HepG2 (cell line): ENCODE measurements around the gene DPM1.

Experiments used
- MEF2D ChIP-seq: sonication (generic); formaldehyde crosslinking; IDR thresholded peaks from 2 replicates; pipeline ENCODE4 v1.5.1; 2020; ENCODE audit warnings: mild to moderate bottlenecking, missing genetic modification reagents
- TF ChIP-seq, protein P1 (sequence below): fragments of 450-650 bp; IDR thresholded peaks from 2 replicates; pipeline ENCODE4 v1.6.1; 2016

DNA sequence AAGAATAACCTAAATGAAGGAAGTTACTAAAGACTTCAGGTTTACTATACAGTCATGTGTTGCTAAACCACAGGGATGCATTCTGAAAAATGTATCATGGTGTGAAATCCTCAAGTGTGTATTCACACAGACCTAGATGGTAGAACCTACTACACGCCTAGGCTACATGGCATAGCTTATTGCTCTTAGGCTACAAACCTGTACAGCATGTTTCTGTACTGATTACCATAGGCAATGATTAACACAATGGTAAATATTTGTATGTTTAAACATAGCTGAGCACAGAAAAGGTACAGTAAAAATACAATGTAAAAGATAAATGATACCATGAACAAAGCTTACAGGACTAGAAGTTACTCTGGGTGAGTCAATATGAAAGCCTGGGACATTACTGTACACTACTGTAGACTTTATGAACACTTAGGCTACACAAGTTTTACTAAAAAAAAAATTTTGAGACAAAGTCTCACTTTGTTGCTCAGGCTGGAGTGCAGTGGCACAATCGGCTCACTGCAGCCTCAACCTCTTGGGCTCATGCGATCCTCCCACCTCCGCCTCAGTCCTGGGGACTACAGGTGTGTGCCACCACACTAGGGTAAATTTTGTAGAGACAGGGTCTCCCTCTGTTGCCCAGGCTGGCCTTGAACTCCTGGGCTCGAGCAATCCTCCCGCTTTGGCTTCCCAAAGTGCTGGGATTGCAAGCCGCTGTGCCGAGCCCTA, 63.1 kb downstream of the DPM1 start:
- TF ChIP-seq, protein P1, sequence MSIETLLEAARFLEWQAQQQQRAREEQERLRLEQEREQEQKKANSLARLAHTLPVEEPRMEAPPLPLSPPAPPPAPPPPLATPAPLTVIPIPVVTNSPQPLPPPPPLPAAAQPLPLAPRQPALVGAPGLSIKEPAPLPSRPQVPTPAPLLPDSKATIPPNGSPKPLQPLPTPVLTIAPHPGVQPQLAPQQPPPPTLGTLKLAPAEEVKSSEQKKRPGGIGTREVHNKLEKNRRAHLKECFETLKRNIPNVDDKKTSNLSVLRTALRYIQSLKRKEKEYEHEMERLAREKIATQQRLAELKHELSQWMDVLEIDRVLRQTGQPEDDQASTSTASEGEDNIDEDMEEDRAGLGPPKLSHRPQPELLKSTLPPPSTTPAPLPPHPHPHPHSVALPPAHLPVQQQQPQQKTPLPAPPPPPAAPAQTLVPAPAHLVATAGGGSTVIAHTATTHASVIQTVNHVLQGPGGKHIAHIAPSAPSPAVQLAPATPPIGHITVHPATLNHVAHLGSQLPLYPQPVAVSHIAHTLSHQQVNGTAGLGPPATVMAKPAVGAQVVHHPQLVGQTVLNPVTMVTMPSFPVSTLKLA: no peak
- no peak for TF ChIP-seq MEF2D
